Activated naive CD4-positive, alpha-beta T cell treated with anti-CD3 and anti-CD28 coated beads, Interleukin-2, amount 50 U/mL, for 72 hours (primary cell): ENCODE data around the gene MMP15. TPM values are rescaled to one million over a fixed set of nuclear protein-coding genes. Genes with fewer than 3 reads are reported as not detected.

Experiments used
- ATAC-seq, 2 donors: fragments of 150-1000 bp; cut with Tn5 transposase; 2 replicates each; pipeline ENCODE4 v1.10.0; 2021; ENCODE audit warnings: mild to moderate bottlenecking in 2 of 2, moderate library complexity in 2 of 2
- DNase-seq, 2 donors: peaks; one replicate each; pipeline ENCODE4 v3.0.0; 2021 to 2022; ENCODE audit warnings: low spot score in 2 of 2
- H3K27ac Mint-ChIP-seq, 2 donors: one replicate each; pipeline ENCODE4 v1.8.0; 2022; ENCODE audit warnings: mild to moderate bottlenecking in 2 of 2, mixed read lengths in 2 of 2
- H3K36me3 Mint-ChIP-seq, 2 donors: one replicate each; pipeline ENCODE4 v1.8.0; 2022; ENCODE audit warnings: mixed read lengths in 2 of 2
- H3K9me3 Mint-ChIP-seq, 2 donors: one replicate each; pipeline ENCODE4 v1.8.0; 2022; ENCODE audit warnings: mixed read lengths in 2 of 2
- total RNA-seq, 2 donors: library from RNA; stranded (reverse); gene quantifications; one replicate each; pipeline ENCODE4 v1.2.3, GENCODE V29; 2022

The MMP15 gene
- total RNA-seq, 2 donors from 2014 or later = 0.07 to 0.76 TPM

- ATAC-seq = no peak
- peak in 1 of 2 donors; percentile 21 for DNase-seq
- no peaks in the 10 kb centered on the region for H3K36me3 Mint-ChIP-seq
- H3K27ac Mint-ChIP-seq = no peak overlapping the region
- H3K9me3 Mint-ChIP-seq = no peaks in the 10 kb centered on the region
Observed at GRCh38 chr16:58026705-58027160, 1.2 kb downstream of the MMP15 start.

GRCh38 chr16:58027161-58027915, 1.8 kb downstream of the MMP15 start:
- no peaks in the 10 kb centered on the region for H3K36me3 Mint-ChIP-seq
- H3K9me3 Mint-ChIP-seq = no peaks in the 10 kb centered on the region
- no peak overlapping the region for H3K27ac Mint-ChIP-seq
- ATAC-seq = no peak
- no peak for DNase-seq

DNA sequence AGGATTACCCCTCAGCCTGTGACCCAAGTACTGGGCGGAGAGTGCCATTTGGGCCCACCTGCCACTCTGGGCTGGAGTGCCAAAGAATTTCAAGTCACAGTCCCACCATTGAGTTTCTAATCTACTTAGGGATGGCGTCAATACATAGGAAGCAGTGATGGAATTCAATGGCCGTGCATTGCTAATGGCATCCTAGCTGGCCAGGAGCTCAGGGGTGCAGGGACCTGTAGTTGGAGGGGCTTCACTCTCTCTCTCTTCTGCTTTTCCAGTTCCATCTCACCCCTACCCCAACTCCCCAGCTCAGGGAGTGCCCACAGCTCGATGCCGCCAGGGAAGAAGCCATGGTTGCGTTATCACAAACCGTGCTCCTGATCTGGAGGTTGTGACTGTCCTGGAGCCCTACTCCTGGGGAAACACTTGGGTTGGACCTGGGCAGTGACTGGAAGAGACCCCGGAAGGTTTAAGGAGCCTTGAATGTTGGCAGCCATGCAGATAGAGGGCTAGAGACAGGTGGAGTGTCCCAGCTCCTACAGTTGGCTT, 2.4 kb downstream of the MMP15 start:
- DNase-seq (no peak), ATAC-seq (no peak)
- Mint-ChIP-seq H3K27ac (no peak overlapping the region), H3K36me3 (no peaks in the 10 kb centered on the region), H3K9me3 (no peaks in the 10 kb centered on the region)

DNA sequence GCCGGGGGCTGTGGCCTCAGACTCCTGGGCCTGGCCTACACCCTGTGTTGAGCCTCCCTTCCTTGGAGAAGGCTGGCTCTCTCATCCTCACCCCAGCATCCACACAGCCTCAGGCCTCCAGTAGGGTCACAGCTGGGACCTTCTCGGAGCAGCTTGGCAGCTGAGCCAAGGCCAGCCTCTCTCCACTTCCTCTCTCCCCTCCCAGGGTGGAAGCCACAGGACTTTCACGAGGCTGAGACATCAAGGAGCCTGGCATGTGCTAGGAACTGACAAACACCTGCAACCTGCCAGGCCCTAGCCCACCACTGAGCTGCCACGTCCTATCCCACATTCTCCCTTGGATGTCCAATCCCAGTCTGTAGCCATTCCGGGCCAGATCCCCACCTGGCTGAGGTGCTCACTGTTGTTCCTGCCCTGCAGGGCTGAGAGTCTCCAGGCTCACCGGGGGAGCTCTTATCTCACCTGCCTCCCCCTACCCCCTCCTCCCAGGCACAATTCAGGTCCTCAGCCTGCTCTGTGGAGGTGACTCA, 3.1 kb downstream of the MMP15 start:
- H3K9me3 Mint-ChIP-seq = no peaks in the 10 kb centered on the region
- no peak overlapping the region for H3K27ac Mint-ChIP-seq
- ATAC-seq = no peak
- no peak for DNase-seq
- no peaks in the 10 kb centered on the region for H3K36me3 Mint-ChIP-seq

DNA sequence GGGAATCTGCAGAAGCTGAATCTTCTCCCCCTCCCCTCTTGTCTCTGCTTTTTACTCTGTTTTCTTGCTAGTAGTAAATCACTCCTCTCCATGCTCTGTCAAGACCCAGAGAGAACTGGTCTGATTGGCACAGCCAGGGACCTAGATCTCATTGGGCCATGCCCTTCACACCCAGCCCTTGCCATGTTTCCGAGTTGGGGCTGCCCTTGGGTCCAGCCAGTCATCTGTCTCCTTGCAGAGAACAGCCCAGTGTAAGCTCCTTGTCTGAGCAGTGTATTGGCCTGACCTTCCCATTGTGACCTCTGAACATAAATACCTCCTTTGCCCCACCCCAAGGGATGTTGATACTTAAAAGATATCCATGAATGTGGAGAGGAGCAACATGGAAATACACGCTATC, 3.9 kb downstream of the MMP15 start:
- ATAC-seq = no peak
- no peak overlapping the region for H3K27ac Mint-ChIP-seq
- no peaks in the 10 kb centered on the region for H3K36me3 Mint-ChIP-seq
- no peak for DNase-seq
- no peaks in the 10 kb centered on the region for H3K9me3 Mint-ChIP-seq

DNA sequence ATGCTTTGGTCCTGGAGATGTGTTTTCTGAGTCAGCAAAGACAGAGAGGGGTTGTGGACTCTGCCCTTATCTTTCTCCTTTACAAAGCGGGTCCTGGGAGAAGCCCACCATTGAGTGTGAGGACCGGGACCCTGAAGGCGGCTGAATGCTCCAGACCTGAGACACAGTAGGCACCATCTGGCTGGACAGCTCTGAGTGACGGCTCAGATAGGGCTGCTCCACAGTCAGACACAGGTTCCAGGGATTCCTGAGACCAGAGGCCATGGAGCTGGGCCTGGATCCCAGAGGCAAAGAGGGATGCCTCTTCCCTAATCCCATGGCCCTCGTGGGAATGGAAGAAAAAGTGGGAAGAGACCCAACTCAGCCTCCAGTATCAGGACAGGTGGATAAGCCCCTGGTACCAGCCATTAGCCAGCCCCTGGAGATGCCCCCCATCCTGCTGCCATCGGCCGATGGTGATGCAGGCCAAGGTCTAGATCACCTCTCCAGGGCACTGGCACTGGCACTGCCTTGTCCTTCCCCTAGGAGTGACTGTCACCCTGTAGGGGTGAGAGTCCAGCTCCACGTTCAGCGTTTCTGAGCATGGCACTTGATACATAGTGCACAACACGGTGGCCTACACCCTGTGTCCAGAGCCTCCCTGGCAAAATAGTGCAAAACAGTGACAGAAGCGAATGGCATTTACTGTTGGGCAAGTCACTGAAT, 4.7 kb downstream of the MMP15 start:
- no peak for ATAC-seq
- H3K36me3 Mint-ChIP-seq = no peaks in the 10 kb centered on the region

GRCh38 chr16:58031016-58031800, 5.7 kb downstream of the MMP15 start:
- Mint-ChIP-seq H3K9me3 (no peaks in the 10 kb centered on the region), H3K27ac (peak overlapping the region in 1 of 2 donors; percentile 20)
- ATAC-seq = no peak

More for the DNA sequence above, 4.7 kb downstream of the MMP15 start:
- DNase-seq = no peak
- Mint-ChIP-seq H3K9me3 (no peaks in the 10 kb centered on the region), H3K27ac (no peak overlapping the region)

GRCh38 chr16:58032710-58033293, 7.2 kb downstream of the MMP15 start:
- Mint-ChIP-seq H3K36me3 (no peaks in the 10 kb centered on the region), H3K27ac (no peak overlapping the region), H3K9me3 (no peaks in the 10 kb centered on the region)
- ATAC-seq (no peak), DNase-seq (no peak)

More at GRCh38 chr16:58031016-58031800, 5.7 kb downstream of the MMP15 start:
- no peaks in the 10 kb centered on the region for H3K36me3 Mint-ChIP-seq
- no peak for DNase-seq

- Mint-ChIP-seq H3K27ac (no peak overlapping the region), H3K36me3 (no peaks in the 10 kb centered on the region), H3K9me3 (no peaks in the 10 kb centered on the region)
- ATAC-seq = no peak
- DNase-seq = no peak
Observed at GRCh38 chr16:58034128-58034685, 8.7 kb downstream of the MMP15 start.

DNA sequence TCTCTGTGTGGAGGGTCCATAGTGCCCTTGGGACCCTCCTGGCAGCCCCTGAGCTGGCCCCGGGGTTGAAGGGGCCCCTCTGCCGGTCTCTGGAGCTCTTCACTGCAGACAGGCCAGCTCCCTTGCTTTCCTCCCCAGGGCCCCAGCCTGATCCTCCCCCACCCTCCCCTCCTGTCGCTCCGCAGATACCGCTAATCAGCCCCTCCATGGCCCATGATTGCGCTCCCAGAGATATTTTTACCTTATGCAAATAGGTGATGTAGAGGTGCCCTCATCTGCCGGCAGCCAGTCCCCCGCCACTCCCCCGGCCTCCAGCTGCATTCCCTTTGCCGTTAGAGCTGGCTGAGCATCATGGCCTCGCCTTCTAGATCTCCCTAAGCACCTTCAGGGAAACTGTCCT, 9.2 kb downstream of the MMP15 start:
- H3K27ac Mint-ChIP-seq = no peak overlapping the region
- no peak for ATAC-seq
- DNase-seq = no peak
- H3K36me3 Mint-ChIP-seq = no peaks in the 10 kb centered on the region
- H3K9me3 Mint-ChIP-seq = no peaks in the 10 kb centered on the region

- Mint-ChIP-seq H3K9me3 (no peaks in the 10 kb centered on the region), H3K36me3 (no peaks in the 10 kb centered on the region), H3K27ac (no peak overlapping the region)
- ATAC-seq = no peak
- DNase-seq = no peak
Observed at GRCh38 chr16:58035356-58036170, 10.0 kb downstream of the MMP15 start.

DNA sequence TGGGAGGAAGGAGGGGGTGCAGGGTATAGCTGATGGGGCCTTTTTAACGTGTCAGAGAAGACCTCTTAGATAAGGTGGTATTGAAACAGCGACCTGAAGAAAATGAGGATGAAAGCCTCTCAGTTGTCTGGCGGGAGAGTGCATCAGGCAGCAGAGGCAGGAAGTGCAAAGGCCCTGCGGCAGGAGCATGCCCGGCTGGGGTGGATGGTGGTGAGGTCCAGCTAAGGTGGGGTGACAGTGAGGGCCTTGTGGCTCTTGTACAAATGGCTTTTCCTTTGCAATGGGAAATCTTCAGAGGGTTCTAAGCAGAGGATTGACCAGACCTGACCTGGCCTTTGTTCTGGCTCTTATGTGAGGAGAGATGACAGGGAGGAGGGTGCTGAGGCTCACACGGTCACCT, 11.4 kb downstream of the MMP15 start:
- no peaks in the 10 kb centered on the region for H3K36me3 Mint-ChIP-seq
- H3K9me3 Mint-ChIP-seq = no peaks in the 10 kb centered on the region
- DNase-seq (no peak), ATAC-seq (no peak)
- H3K27ac Mint-ChIP-seq = peak overlapping the region in 1 of 2 donors; percentile 59

GRCh38 chr16:58037365-58038057, 12.0 kb downstream of the MMP15 start:
- ATAC-seq (no peak), DNase-seq (no peak)
- H3K27ac Mint-ChIP-seq = no peak overlapping the region
- H3K36me3 Mint-ChIP-seq = no peaks in the 10 kb centered on the region
- H3K9me3 Mint-ChIP-seq = no peaks in the 10 kb centered on the region

DNA sequence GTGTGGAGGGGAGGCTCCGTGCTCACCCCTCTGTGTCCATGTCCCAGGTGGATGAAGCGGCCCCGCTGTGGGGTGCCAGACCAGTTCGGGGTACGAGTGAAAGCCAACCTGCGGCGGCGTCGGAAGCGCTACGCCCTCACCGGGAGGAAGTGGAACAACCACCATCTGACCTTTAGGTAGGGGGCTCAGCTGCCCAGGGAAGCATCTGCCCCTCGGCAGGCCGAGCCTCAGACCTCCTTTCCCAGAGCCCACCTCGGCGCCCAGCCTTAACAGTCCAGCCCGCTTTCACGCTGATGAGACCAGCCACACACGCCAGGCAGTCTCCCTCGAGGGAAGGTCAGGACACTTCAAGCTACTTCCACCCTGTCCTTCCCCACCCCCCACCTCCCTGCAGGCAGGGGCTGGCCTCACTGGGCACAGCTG, 12.7 kb downstream of the MMP15 start:
- no peak for DNase-seq
- ATAC-seq = no peak
- no peak overlapping the region for H3K27ac Mint-ChIP-seq
- no peaks in the 10 kb centered on the region for H3K36me3 Mint-ChIP-seq
- H3K9me3 Mint-ChIP-seq = no peaks in the 10 kb centered on the region
